Skeletal muscle tissue (tissue), 4 donors: Measurements from ENCODE around the gene INTU. TPM values are rescaled to one million over a fixed set of nuclear protein-coding genes. Genes with fewer than 3 reads are reported as not detected.

ENCODE experiments used
- H3K27ac ChIP-seq: one replicate; pipeline ENCODE4 v1.7.0; 2013; ENCODE audit warnings: mild to moderate bottlenecking, low read depth, low read length, inconsistent platforms
- H3K27me3 ChIP-seq, 3 donors: one replicate each; pipeline ENCODE4 v1.7.0; 2013; ENCODE audit warnings: low read length in 3 of 3; ENCODE audit not compliant: control insufficient read depth in 3 of 3, insufficient read depth in 3 of 3
- H3K36me3 ChIP-seq, 3 donors: one replicate each; pipeline ENCODE4 v1.7.0; 2013; ENCODE audit warnings: low read length in 3 of 3; ENCODE audit not compliant: control insufficient read depth in 3 of 3, insufficient read depth in 3 of 3
- H3K4me1 ChIP-seq, 3 donors: one replicate each; pipeline ENCODE4 v1.7.0; 2013; ENCODE audit warnings: low read length in 3 of 3, mild to moderate bottlenecking in 3 of 3; ENCODE audit not compliant: control insufficient read depth in 3 of 3, insufficient read depth in 3 of 3
- H3K4me3 ChIP-seq, 3 donors: one replicate each; pipeline ENCODE4 v1.7.0; 2013; ENCODE audit warnings: low read length in 3 of 3
- H3K9ac ChIP-seq, 3 donors: one replicate each; pipeline ENCODE4 v1.7.0; 2013; ENCODE audit warnings: low read length in 3 of 3, mild to moderate bottlenecking in 3 of 3, moderate library complexity in 2 of 3, low read depth in 1 of 3
- H3K9me3 ChIP-seq, 3 donors: one replicate each; pipeline ENCODE4 v1.7.0; 2013; ENCODE audit warnings: low read length in 3 of 3; ENCODE audit not compliant: control insufficient read depth in 3 of 3
- total RNA-seq: library from RNA; depleted of rRNA; stranded (reverse); fragments of >200 nt; gene quantifications from one replicate; pipeline ENCODE4 v1.2.3, GENCODE V29; 2014
- donor health status: Osteomylitis.

Gene INTU
- total RNA-seq, 1 donor from 2014 or later, result 9.9 TPM

DNA sequence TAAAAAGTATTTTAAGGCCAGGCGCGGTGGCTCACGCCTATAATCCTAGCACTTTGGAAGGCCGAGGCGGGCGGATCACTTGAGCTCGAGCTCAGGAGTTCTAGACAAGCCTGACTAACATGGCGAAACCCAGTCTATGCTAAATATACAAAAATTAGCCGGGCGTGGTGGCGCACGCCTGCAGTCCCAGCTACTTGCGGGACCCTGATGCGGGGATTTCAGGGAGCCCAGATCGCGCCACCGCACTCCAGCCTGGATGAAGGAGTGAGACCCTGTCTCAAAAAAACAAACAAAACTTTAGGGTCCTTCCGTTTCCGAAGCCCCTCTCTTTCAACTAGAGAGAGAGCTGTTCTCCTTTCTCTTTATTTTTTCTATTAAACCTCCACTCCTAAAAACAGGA, 98.6 kb downstream of the INTU start:
- H3K9ac ChIP-seq, result no peak overlapping the region
- H3K36me3 ChIP-seq, result no peaks in the 10 kb centered on the region
- H3K27me3 ChIP-seq, result no peaks in the 10 kb centered on the region
- H3K4me1 ChIP-seq, result no peaks in the 10 kb centered on the region
- no peak overlapping the region for H3K27ac ChIP-seq
- no peaks in the 10 kb centered on the region for H3K9me3 ChIP-seq
- H3K4me3 ChIP-seq, result no peak overlapping the region

GRCh38 chr4:127732623-127733328, 100.0 kb downstream of the INTU start:
- no peaks in the 10 kb centered on the region for H3K4me1 ChIP-seq
- H3K36me3 ChIP-seq, result no peaks in the 10 kb centered on the region
- H3K9ac ChIP-seq, result no peak overlapping the region
- no peaks in the 10 kb centered on the region for H3K9me3 ChIP-seq
- H3K4me3 ChIP-seq, result no peak overlapping the region
- no peak overlapping the region for H3K27ac ChIP-seq
- no peaks in the 10 kb centered on the region for H3K27me3 ChIP-seq

GRCh38 chr4:127734976-127735375, 102.2 kb downstream of the INTU start:
- H3K4me3 ChIP-seq, result no peak overlapping the region
- no peaks in the 10 kb centered on the region for H3K36me3 ChIP-seq
- H3K4me1 ChIP-seq, result no peaks in the 10 kb centered on the region
- no peak overlapping the region for H3K9ac ChIP-seq
- H3K27me3 ChIP-seq, result no peaks in the 10 kb centered on the region
- H3K27ac ChIP-seq, result no peak overlapping the region
- no peaks in the 10 kb centered on the region for H3K9me3 ChIP-seq

GRCh38 chr4:127737295-127737694, 104.5 kb downstream of the INTU start:
- Histone ChIP-seq H3K4me1 (no peaks in the 10 kb centered on the region), H3K9ac (no peak overlapping the region), H3K36me3 (no peaks in the 10 kb centered on the region), H3K27ac (no peak overlapping the region), H3K9me3 (no peaks in the 10 kb centered on the region), H3K4me3 (no peak overlapping the region), H3K27me3 (no peaks in the 10 kb centered on the region)

DNA sequence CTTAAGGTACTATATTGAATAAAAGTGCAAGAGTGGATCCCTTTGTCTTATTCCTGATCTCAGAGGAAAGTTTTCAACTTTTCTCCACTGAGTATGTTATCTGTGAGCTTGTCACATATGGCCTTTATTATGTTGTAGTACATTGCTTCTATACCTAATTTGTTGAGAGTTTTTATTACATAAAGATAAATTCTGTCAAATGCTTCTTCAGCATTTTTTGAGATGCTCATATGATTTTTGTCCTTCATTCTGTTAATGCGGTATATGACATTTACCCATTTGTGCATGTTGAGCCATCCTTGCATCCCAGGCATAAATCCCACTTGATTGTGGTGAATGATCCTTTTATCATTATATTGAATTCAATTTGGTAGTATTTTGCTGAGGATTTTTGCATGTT, 108.5 kb downstream of the INTU start:
- no peaks in the 10 kb centered on the region for H3K36me3 ChIP-seq
- no peak overlapping the region for H3K27ac ChIP-seq
- H3K9me3 ChIP-seq, result no peaks in the 10 kb centered on the region

DNA sequence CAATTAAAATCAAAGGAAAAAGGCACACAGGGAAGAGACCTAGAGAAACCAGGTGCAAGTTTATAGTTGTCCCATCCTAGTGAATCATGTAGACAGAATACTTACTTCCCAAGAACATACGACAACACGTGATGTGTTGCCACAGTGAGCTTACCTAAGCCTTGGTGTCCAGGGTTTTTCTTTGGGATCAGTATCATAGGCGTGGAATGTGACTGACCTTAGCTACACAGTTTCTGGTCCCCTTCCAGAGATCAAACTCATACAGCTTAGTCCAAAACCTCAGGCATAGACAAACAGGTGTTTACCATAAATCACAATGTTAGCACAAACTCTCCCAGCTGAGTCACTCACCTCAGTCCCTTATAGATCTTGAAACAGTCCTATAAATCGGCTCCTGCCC, 115.1 kb downstream of the INTU start:
- H3K9me3 ChIP-seq, result peaks cover 2 to 5% (median 3%) of the 10 kb centered on the region in 3 donors
- H3K27me3 ChIP-seq, result no peaks in the 10 kb centered on the region
- H3K27ac ChIP-seq, result no peak overlapping the region
- no peaks in the 10 kb centered on the region for H3K4me1 ChIP-seq
- no peak overlapping the region for H3K9ac ChIP-seq
- H3K36me3 ChIP-seq, result no peaks in the 10 kb centered on the region
- no peak overlapping the region for H3K4me3 ChIP-seq

More for the DNA sequence above, 108.5 kb downstream of the INTU start:
- H3K4me1 ChIP-seq, result no peaks in the 10 kb centered on the region
- no peaks in the 10 kb centered on the region for H3K27me3 ChIP-seq
- no peak overlapping the region for H3K4me3 ChIP-seq
- no peak overlapping the region for H3K9ac ChIP-seq

DNA sequence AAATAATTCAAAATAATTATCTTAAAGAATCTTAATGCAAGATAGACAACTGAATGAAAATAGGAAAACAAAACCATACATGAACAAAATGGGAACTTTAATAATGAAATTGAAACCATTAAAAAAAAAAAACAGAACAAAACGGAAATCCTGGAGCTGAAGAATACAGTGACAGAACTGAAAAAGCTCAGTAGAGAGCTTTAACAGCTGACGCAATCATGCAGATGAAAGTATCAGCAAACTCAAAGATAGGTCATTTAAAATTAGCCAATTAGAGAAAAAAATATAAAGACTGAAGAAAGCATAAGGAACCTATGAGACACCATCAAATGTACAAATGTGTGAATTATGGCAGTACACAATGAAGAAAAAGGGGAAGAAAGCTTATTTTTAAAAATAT, 116.2 kb downstream of the INTU start:
- H3K9me3 ChIP-seq, result peaks cover 2 to 5% (median 3%) of the 10 kb centered on the region in 3 donors
- H3K27me3 ChIP-seq, result no peaks in the 10 kb centered on the region
- H3K9ac ChIP-seq, result no peak overlapping the region

DNA sequence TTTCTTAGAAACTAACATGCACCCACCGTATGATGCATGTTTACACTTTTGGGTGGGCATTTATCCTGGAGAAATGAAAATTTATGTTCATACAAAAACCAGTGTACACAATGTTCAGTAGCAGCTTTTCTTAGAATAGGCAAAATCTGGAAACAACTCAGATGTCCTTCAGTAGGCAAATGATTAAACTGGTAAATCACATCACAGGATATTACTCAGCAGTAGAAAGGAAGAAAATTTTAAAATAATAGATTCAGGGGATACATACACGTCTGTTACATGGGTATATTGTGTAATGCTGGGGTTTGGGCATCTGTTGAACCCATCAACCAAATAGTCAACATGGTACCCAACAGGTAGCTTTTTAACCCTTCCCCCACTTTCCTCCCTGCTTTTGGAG, 124.1 kb downstream of the INTU start:
- Histone ChIP-seq H3K36me3 (no peaks in the 10 kb centered on the region), H3K9ac (no peak overlapping the region), H3K27me3 (no peaks in the 10 kb centered on the region), H3K9me3 (peaks cover 0 to 3% (median 0%) of the 10 kb centered on the region in 3 donors), H3K4me3 (no peak overlapping the region), H3K4me1 (no peaks in the 10 kb centered on the region), H3K27ac (no peak overlapping the region)

More for the DNA sequence above, 116.2 kb downstream of the INTU start:
- Histone ChIP-seq H3K36me3 (no peaks in the 10 kb centered on the region), H3K27ac (no peak overlapping the region), H3K4me1 (no peaks in the 10 kb centered on the region), H3K4me3 (no peak overlapping the region)

DNA sequence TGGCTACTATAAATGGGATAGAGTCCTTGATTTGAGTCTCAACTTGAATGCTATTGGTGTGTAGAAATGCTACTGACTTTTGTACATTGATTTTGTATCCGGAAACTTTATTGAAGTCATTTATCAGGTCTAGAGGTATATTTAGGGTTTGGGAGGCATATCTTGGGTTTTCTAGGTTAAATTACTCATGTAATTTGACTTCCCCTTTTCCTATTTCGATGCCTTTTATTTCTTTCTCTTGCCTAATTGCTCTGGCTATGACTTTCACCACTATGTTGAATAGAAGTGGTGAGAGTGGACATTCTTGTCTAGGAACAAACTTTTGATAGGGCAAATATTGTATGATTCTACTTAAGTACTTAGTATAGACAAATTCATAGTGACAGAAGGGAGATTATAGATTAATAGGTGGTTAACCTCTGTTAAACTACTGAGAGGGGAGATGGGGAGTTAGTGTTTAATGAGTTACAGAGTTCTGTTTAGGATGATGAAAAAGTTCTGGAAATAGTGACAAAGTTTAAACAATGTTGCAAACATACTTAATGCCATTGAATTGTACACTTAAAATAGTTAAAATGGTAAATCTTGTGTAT, 126.6 kb downstream of the INTU start:
- no peaks in the 10 kb centered on the region for H3K4me1 ChIP-seq
- no peak overlapping the region for H3K4me3 ChIP-seq
- no peaks in the 10 kb centered on the region for H3K36me3 ChIP-seq
- H3K27me3 ChIP-seq, result no peaks in the 10 kb centered on the region
- H3K27ac ChIP-seq, result no peak overlapping the region
- H3K9ac ChIP-seq, result no peak overlapping the region
- H3K9me3 ChIP-seq, result no peaks in the 10 kb centered on the region

DNA sequence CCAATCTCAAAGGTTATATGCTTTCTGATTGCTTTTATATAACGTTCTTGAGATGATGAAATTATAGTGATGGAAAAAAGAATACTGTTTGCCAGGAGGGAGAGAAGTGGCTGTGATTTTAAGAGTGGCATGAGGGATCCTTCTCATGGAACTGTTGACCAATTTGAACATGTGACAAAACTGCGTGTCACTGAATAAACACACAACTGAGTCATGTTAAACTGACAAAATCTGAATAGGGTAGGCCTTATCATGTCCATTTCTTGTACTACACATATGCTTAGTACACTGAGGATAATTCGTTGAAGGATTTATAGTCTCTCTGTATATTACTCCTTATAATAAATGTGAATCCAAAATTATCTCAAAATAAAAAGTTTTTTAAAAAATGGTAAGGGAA, 127.1 kb downstream of the INTU start:
- Histone ChIP-seq H3K9ac (no peak overlapping the region), H3K36me3 (no peaks in the 10 kb centered on the region), H3K27me3 (no peaks in the 10 kb centered on the region), H3K27ac (no peak overlapping the region), H3K9me3 (no peaks in the 10 kb centered on the region), H3K4me3 (no peak overlapping the region), H3K4me1 (no peaks in the 10 kb centered on the region)
